ENCODE results near the gene GDE1. TPM values are rescaled to one million over a fixed set of nuclear protein-coding genes. Genes with fewer than 3 reads are reported as not detected.
A peak's percentile ranks its signal among the peaks of the same experiment; 100 is the strongest.

GDE1 gene
- total RNA-seq, result 10 to 100 TPM; 65.2 to 93.5 TPM
- polyA plus RNA-seq (ENCODE audit: insufficient read length in 2 of 2), result 100 to 1,000 TPM; 113 to 114 TPM
- long read RNA-seq, donor 1, transcript GDE1-203 (6 exons, 2,238 nt), result minor isoform, 14 of 40 reads
- long read RNA-seq, donor 1, transcript GDE1-201 (6 exons, 2,958 nt), result major isoform, 23 of 40 reads
- long read RNA-seq, donor 1, partial matches to known transcripts, result 0 of 40 reads
- long read RNA-seq, donor 1, other reads (novel, unspliced or antisense), result 0 of 40 reads
- long read RNA-seq, donor 2, partial matches to known transcripts, result 0 of 8 reads
- long read RNA-seq, donor 2, other reads (novel, unspliced or antisense), result 0 of 8 reads
- long read RNA-seq, donor 3, transcript GDE1-201 (6 exons, 2,958 nt), result major isoform, 11 of 43 reads
- long read RNA-seq, donor 3, partial matches to known transcripts, result 28 of 43 reads
- long read RNA-seq, donor 3, other reads (novel, unspliced or antisense), result 0 of 43 reads
- long read RNA-seq, donor 4, transcript GDE1-201 (6 exons, 2,958 nt), result major isoform, 28 of 35 reads
- long read RNA-seq, donor 4, transcript GDE1-203 (6 exons, 2,238 nt), result minor isoform, 6 of 35 reads
- long read RNA-seq, donor 4, partial matches to known transcripts, result 0 of 35 reads
- long read RNA-seq, donor 4, other reads (novel, unspliced or antisense), result 0 of 35 reads

GRCh38 chr16:19521471-19522396 lies at the start of gene GDE1:
GDE1 (minus strand) TSS chr16:19522098; CDS start chr16:19521964, 134 bp downstream.
- Histone ChIP-seq H3K9me3 (ENCODE audit: control insufficient read depth, insufficient read depth, low read length) (no peaks in the 10 kb centered on the region), H3K4me1 (ENCODE audit: control insufficient read depth, insufficient read depth, low read length) (peaks cover 11% of the 10 kb centered on the region), H3K4me3 (ENCODE audit: low read depth, low read length) (peak within 1 kb of the TSS; percentile 84), H3K27ac (ENCODE audit: low read depth, low read length) (peak within 1 kb of the TSS; percentile 87), H3K36me3 (ENCODE audit: control insufficient read depth, insufficient read depth, low read length) (peaks cover 2% of the 10 kb centered on the region), H3K27me3 (ENCODE audit: control insufficient read depth, insufficient read depth, low read length) (no peaks in the 10 kb centered on the region)
- peak; percentile 83 to 98 (median 92) for DNase-seq (ENCODE audit: low read depth in 4 of 6, low spot score in 6 of 6)
- under 1% methylated on average over 59 of the region's 62 CpGs for WGBS (ENCODE audit: insufficient coverage)

- Histone ChIP-seq H3K9me3 (ENCODE audit: control insufficient read depth, insufficient read depth, low read length) (no peaks in the 10 kb centered on the region), H3K27me3 (ENCODE audit: control insufficient read depth, insufficient read depth, low read length) (no peaks in the 10 kb centered on the region), H3K27ac (ENCODE audit: low read depth, low read length) (no peak overlapping the region), H3K36me3 (ENCODE audit: control insufficient read depth, insufficient read depth, low read length) (peaks cover 59% of the 10 kb centered on the region), H3K4me1 (ENCODE audit: control insufficient read depth, insufficient read depth, low read length) (no peaks in the 10 kb centered on the region), H3K4me3 (ENCODE audit: low read depth, low read length) (no peak overlapping the region)
- DNase-seq (ENCODE audit: low read depth in 4 of 6, low spot score in 6 of 6), result no peak
- WGBS (ENCODE audit: insufficient coverage), result 97% methylated on average over 6 of the region's 8 CpGs
Observed at GRCh38 chr16:19567560-19567959, 45.7 kb upstream of the GDE1 start.

GRCh38 chr16:19566362-19566761 lies 44.5 kb upstream of the GDE1 start:
- 44% methylated on average over 2 of the region's 3 CpGs for WGBS (ENCODE audit: insufficient coverage)
- no peaks in the 10 kb centered on the region for H3K9me3 ChIP-seq (ENCODE audit: control insufficient read depth, insufficient read depth, low read length)
- H3K4me3 ChIP-seq (ENCODE audit: low read depth, low read length), result no peak overlapping the region
- no peaks in the 10 kb centered on the region for H3K27me3 ChIP-seq (ENCODE audit: control insufficient read depth, insufficient read depth, low read length)
- peaks cover 49% of the 10 kb centered on the region for H3K36me3 ChIP-seq (ENCODE audit: control insufficient read depth, insufficient read depth, low read length)
- no peak overlapping the region for H3K27ac ChIP-seq (ENCODE audit: low read depth, low read length)
- DNase-seq (ENCODE audit: low read depth in 4 of 6, low spot score in 6 of 6), result no peak
- H3K4me1 ChIP-seq (ENCODE audit: control insufficient read depth, insufficient read depth, low read length), result no peaks in the 10 kb centered on the region

GRCh38 chr16:19563377-19563776 lies 41.5 kb upstream of the GDE1 start:
- H3K36me3 ChIP-seq (ENCODE audit: control insufficient read depth, insufficient read depth, low read length), result peaks cover 25% of the 10 kb centered on the region
- H3K9me3 ChIP-seq (ENCODE audit: control insufficient read depth, insufficient read depth, low read length), result no peaks in the 10 kb centered on the region
- H3K4me3 ChIP-seq (ENCODE audit: low read depth, low read length), result no peak overlapping the region
- H3K4me1 ChIP-seq (ENCODE audit: control insufficient read depth, insufficient read depth, low read length), result no peaks in the 10 kb centered on the region
- 94% methylated on average over 3 of the region's 4 CpGs for WGBS (ENCODE audit: insufficient coverage)
- H3K27ac ChIP-seq (ENCODE audit: low read depth, low read length), result no peak overlapping the region
- DNase-seq (ENCODE audit: low read depth in 4 of 6, low spot score in 6 of 6), result no peak
- H3K27me3 ChIP-seq (ENCODE audit: control insufficient read depth, insufficient read depth, low read length), result no peaks in the 10 kb centered on the region

GRCh38 chr16:19560078-19560477 lies 38.2 kb upstream of the GDE1 start:
- Histone ChIP-seq H3K27ac (ENCODE audit: low read depth, low read length) (no peak overlapping the region), H3K36me3 (ENCODE audit: control insufficient read depth, insufficient read depth, low read length) (peaks cover 3% of the 10 kb centered on the region)
- WGBS (ENCODE audit: insufficient coverage), result no CpG with 5 or more reads among the region's 4 CpGs

GRCh38 chr16:19559242-19559910 lies 37.5 kb upstream of the GDE1 start:
- peak in 4 of 6 donors; percentile 43 to 91 (median 66) for DNase-seq (ENCODE audit: low read depth in 4 of 6, low spot score in 6 of 6)
- no peak overlapping the region for H3K4me3 ChIP-seq (ENCODE audit: low read depth, low read length)
- H3K27ac ChIP-seq (ENCODE audit: low read depth, low read length), result no peak overlapping the region
- no peaks in the 10 kb centered on the region for H3K9me3 ChIP-seq (ENCODE audit: control insufficient read depth, insufficient read depth, low read length)
- H3K36me3 ChIP-seq (ENCODE audit: control insufficient read depth, insufficient read depth, low read length), result no peaks in the 10 kb centered on the region
- H3K27me3 ChIP-seq (ENCODE audit: control insufficient read depth, insufficient read depth, low read length), result no peaks in the 10 kb centered on the region
- WGBS (ENCODE audit: insufficient coverage), result 100% methylated on average over 3 of the region's 10 CpGs
- peaks cover 22% of the 10 kb centered on the region for H3K4me1 ChIP-seq (ENCODE audit: control insufficient read depth, insufficient read depth, low read length)

More at GRCh38 chr16:19560078-19560477, 38.2 kb upstream of the GDE1 start:
- Histone ChIP-seq H3K4me3 (ENCODE audit: low read depth, low read length) (no peak overlapping the region), H3K4me1 (ENCODE audit: control insufficient read depth, insufficient read depth, low read length) (peaks cover 15% of the 10 kb centered on the region), H3K9me3 (ENCODE audit: control insufficient read depth, insufficient read depth, low read length) (no peaks in the 10 kb centered on the region), H3K27me3 (ENCODE audit: control insufficient read depth, insufficient read depth, low read length) (no peaks in the 10 kb centered on the region)
- DNase-seq (ENCODE audit: low read depth in 4 of 6, low spot score in 6 of 6), result no peak

GRCh38 chr16:19555938-19556771 lies 34.3 kb upstream of the GDE1 start:
- peak in 2 of 6 donors; percentile 4 to 17 for DNase-seq (ENCODE audit: low read depth in 4 of 6, low spot score in 6 of 6)
- Histone ChIP-seq H3K4me1 (ENCODE audit: control insufficient read depth, insufficient read depth, low read length) (peaks cover 22% of the 10 kb centered on the region), H3K4me3 (ENCODE audit: low read depth, low read length) (peak overlapping the region; percentile 87), H3K36me3 (ENCODE audit: control insufficient read depth, insufficient read depth, low read length) (peaks cover 8% of the 10 kb centered on the region), H3K9me3 (ENCODE audit: control insufficient read depth, insufficient read depth, low read length) (no peaks in the 10 kb centered on the region), H3K27ac (ENCODE audit: low read depth, low read length) (peak overlapping the region; percentile 94), H3K27me3 (ENCODE audit: control insufficient read depth, insufficient read depth, low read length) (no peaks in the 10 kb centered on the region)
- WGBS (ENCODE audit: insufficient coverage), result 36% methylated on average over 10 of the region's 19 CpGs

- H3K27ac ChIP-seq (ENCODE audit: low read depth, low read length), result peak within 1 kb of the TSS; percentile 94
- H3K27me3 ChIP-seq (ENCODE audit: control insufficient read depth, insufficient read depth, low read length), result no peaks in the 10 kb centered on the region
- H3K9me3 ChIP-seq (ENCODE audit: control insufficient read depth, insufficient read depth, low read length), result no peaks in the 10 kb centered on the region
- peak within 1 kb of the TSS; percentile 87 for H3K4me3 ChIP-seq (ENCODE audit: low read depth, low read length)
- H3K36me3 ChIP-seq (ENCODE audit: control insufficient read depth, insufficient read depth, low read length), result peaks cover 8% of the 10 kb centered on the region
- under 1% methylated on average over 53 of the region's 53 CpGs for WGBS (ENCODE audit: insufficient coverage)
- peaks cover 22% of the 10 kb centered on the region for H3K4me1 ChIP-seq (ENCODE audit: control insufficient read depth, insufficient read depth, low read length)
- DNase-seq (ENCODE audit: low read depth in 4 of 6, low spot score in 6 of 6), result peak; percentile 95 to 99 (median 98)
Observed at GRCh38 chr16:19555186-19555937, 33.5 kb upstream of the GDE1 start, which contains the start of gene VPS35L. VPS35L (plus strand) TSS chr16:19555703; CDS start chr16:19555730, 27 bp downstream.
